ENCODE measurements around the gene KCNS1. TPM values are rescaled to one million over a fixed set of nuclear protein-coding genes. Genes with fewer than 3 reads are reported as not detected.

The KCNS1 gene
- total RNA-seq, 1 experiment from 2014 or later, result 0.98 TPM

DNA sequence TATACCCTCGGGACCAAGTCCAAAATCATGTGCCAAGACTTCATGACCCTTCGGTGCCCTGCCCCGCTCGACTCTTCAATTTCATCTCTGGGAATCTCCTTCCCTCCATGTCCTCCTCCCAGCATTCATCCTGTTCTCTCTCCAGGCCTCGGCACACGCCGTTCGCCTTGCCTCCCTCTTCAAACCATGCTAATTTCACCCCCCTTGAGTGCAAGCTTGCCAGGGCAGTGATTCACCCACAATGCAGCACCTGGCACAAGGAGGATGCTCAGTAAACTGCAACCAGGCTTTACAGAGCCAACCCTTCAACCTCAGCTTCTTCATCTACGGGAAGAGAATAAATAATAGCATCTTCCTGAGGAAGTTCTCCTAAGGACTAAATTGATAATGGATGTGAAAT, 4.1 kb downstream of the KCNS1 start:
- Histone ChIP-seq H4K91ac (ENCODE audit: insufficient read length, low read depth, low read length) (no peak overlapping the region), H3K4me2 (ENCODE audit: insufficient read depth, insufficient read length, low read length) (no peak overlapping the region), H3K18ac (ENCODE audit: insufficient read length, low read depth, low read length) (no peak overlapping the region), H2BK12ac (ENCODE audit: insufficient read length, low read depth, low read length) (no peak overlapping the region), H2BK20ac (ENCODE audit: low read depth, low read length, poor library complexity, severe bottlenecking) (no peak overlapping the region), H2BK5ac (ENCODE audit: insufficient read length, low read length) (no peak overlapping the region), H4K5ac (ENCODE audit: insufficient read length, low read depth, low read length) (no peak overlapping the region), H2AK5ac (ENCODE audit: insufficient read length, low read length) (no peak overlapping the region), H3K9ac (ENCODE audit: extremely low read depth, insufficient read length, low read length) (no peak overlapping the region), H3K9me3 (ENCODE audit: control insufficient read depth, low read depth, low read length) (no peaks in the 10 kb centered on the region), H2AFZ (ENCODE audit: low read length) (no peak overlapping the region), H3K79me1 (ENCODE audit: insufficient read depth, low read depth, low read length, poor library complexity, severe bottlenecking) (no peaks in the 10 kb centered on the region), H3K4me1 (ENCODE audit: insufficient read depth, low read length) (no peaks in the 10 kb centered on the region; the same call in 1 of the 2 replicates), H3T11ph (ENCODE audit: low read length) (no peak overlapping the region), H4K20me1 (ENCODE audit: control insufficient read depth, insufficient read depth, insufficient read length) (no peaks in the 10 kb centered on the region), H3K56ac (ENCODE audit: insufficient read length, low read depth, low read length) (no peak overlapping the region), H3K4ac (ENCODE audit: low read depth, low read length) (no peak overlapping the region), H2BK15ac (ENCODE audit: low read depth, low read length) (no peak overlapping the region), H2BK120ac (ENCODE audit: low read depth, low read length, poor library complexity, severe bottlenecking) (no peak overlapping the region), H3K27ac (ENCODE audit: insufficient read length, low read depth, low read length) (no peak overlapping the region), H3K14ac (ENCODE audit: insufficient read depth, low read length) (no peak overlapping the region), H4K8ac (replicated peaks; ENCODE audit: insufficient read length, low read depth, low read length) (no peak overlapping the region), H3K23me2 (ENCODE audit: insufficient read length, low read depth, low read length, poor library complexity, severe bottlenecking) (no peaks in the 10 kb centered on the region), H3K23ac (ENCODE audit: insufficient read length, low read depth, low read length) (no peak overlapping the region), H3K79me2 (ENCODE audit: insufficient read depth, low read length) (no peaks in the 10 kb centered on the region), H3K27me3 (ENCODE audit: insufficient read depth, low read length) (no peaks in the 10 kb centered on the region; the same call in 1 of the 2 replicates)
- Mint-ChIP-seq H3K9me3 (peaks cover 0 to 4% of the 10 kb centered on the region in 2 experiments; a peak in 2 of 5 replicates), H3K4me3 (no peak overlapping the region), H3K27me3 (ENCODE audit: low read depth) (peaks cover 48% of the 10 kb centered on the region), H3K4me1 (peaks cover 11% of the 10 kb centered on the region in 2 experiments), H3K36me3 (ENCODE audit: insufficient read depth in 1 of 3, low read depth in 3 of 3) (peaks cover 2 to 4% (median 2%) of the 10 kb centered on the region in 3 experiments; a peak in 5 of 7 replicates), H3K27ac (no peak overlapping the region)
- TF ChIP-seq, protein P1, sequence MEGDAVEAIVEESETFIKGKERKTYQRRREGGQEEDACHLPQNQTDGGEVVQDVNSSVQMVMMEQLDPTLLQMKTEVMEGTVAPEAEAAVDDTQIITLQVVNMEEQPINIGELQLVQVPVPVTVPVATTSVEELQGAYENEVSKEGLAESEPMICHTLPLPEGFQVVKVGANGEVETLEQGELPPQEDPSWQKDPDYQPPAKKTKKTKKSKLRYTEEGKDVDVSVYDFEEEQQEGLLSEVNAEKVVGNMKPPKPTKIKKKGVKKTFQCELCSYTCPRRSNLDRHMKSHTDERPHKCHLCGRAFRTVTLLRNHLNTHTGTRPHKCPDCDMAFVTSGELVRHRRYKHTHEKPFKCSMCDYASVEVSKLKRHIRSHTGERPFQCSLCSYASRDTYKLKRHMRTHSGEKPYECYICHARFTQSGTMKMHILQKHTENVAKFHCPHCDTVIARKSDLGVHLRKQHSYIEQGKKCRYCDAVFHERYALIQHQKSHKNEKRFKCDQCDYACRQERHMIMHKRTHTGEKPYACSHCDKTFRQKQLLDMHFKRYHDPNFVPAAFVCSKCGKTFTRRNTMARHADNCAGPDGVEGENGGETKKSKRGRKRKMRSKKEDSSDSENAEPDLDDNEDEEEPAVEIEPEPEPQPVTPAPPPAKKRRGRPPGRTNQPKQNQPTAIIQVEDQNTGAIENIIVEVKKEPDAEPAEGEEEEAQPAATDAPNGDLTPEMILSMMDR (conservative IDR thresholded peaks at IDR 0.05), result no peak
- WGBS (ENCODE audit: extremely low coverage, insufficient read length, low lambda C conversion rate), result no CpG with 5 or more reads among the region's 9 CpGs
- DNase-seq, result no peak
